Esophagus (tissue), 2 donors: ENCODE results near the gene EHBP1. TPM values are rescaled to one million over a fixed set of nuclear protein-coding genes. Genes with fewer than 3 reads are reported as not detected.

Experiments
- H3K27ac ChIP-seq, 2 donors: one replicate each; pipeline ENCODE4 v1.5.1; 2013; ENCODE audit warnings: low read depth in 2 of 2, mild to moderate bottlenecking in 2 of 2, inconsistent platforms in 1 of 2, low read length in 1 of 2, moderate library complexity in 1 of 2
- H3K27me3 ChIP-seq, 2 donors: one replicate each; pipeline ENCODE4 v1.6.1; 2013; ENCODE audit warnings: low read length in 2 of 2, control low read depth in 1 of 2, mild to moderate bottlenecking in 1 of 2; ENCODE audit not compliant: insufficient read depth in 2 of 2, control insufficient read depth in 1 of 2
- H3K36me3 ChIP-seq, 2 donors: one replicate each; pipeline ENCODE4 v1.6.1; 2013; ENCODE audit warnings: low read length in 1 of 2; ENCODE audit not compliant: control insufficient read depth in 2 of 2, insufficient read depth in 2 of 2
- H3K4me1 ChIP-seq, 2 donors: one replicate each; pipeline ENCODE4 v1.6.1; 2013; ENCODE audit warnings: low read length in 1 of 2; ENCODE audit not compliant: control insufficient read depth in 2 of 2, insufficient read depth in 2 of 2
- H3K4me3 ChIP-seq, 2 donors: one replicate each; pipeline ENCODE4 v1.5.1; 2013; ENCODE audit warnings: low read length in 2 of 2, mild to moderate bottlenecking in 2 of 2, low read depth in 1 of 2, moderate library complexity in 1 of 2
- H3K9me3 ChIP-seq, 2 donors: one replicate each; pipeline ENCODE4 v1.6.1; 2013; ENCODE audit warnings: mild to moderate bottlenecking in 2 of 2, low read depth in 1 of 2, low read length in 1 of 2, moderate library complexity in 1 of 2; ENCODE audit not compliant: control insufficient read depth in 2 of 2, insufficient read depth in 1 of 2
- WGBS, 2 donors: extraction: QIAGEN DNeasy Blood & Tissue Kit; methylation state at CpG; one replicate each; pipeline ENCODE4 v1.1.7; 2013; 5-methylcytosine and 5-hydroxymethylcytosine counted together
- polyA plus RNA-seq, 2 donors: library from polyadenylated mRNA; stranded (reverse); fragments of 200-250 nt; gene quantifications; one replicate each; pipeline ENCODE4 v1.2.3, GENCODE V29; 2013
- donor health status: healthy with polysubstance abuse.
- donor health status: Bipolar disorder and iron deficiency.

The EHBP1 gene
- polyA plus RNA-seq, 2 donors = 14.1 to 28.9 TPM

DNA sequence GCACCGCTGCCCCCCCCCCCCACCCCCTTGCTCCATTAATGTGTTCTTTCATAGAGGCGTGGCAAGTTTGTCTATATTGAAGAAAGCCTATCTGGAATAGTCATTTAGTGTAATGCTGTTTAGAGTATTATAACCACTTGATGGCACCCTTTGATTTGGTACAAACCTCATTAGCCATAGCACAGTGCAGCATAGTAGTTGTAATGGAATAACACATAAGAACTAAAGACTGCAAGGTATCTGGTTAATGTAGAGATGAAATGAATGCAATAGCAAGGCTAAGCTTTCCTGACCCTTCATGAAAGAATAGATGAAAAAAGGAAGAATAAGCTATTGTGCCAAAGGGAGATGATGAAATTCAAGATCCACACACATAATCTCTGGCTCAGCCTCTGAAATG lies 81.9 kb downstream of the EHBP1 start:
- H3K27me3 ChIP-seq = no peaks in the 10 kb centered on the region
- H3K27ac ChIP-seq = no peak overlapping the region
- H3K36me3 ChIP-seq = no peaks in the 10 kb centered on the region
- WGBS, 2 donors = 12 to 22% methylated on average over 2 of the region's 2 CpGs
- no peak overlapping the region for H3K4me3 ChIP-seq
- H3K9me3 ChIP-seq = no peaks in the 10 kb centered on the region
- H3K4me1 ChIP-seq = no peaks in the 10 kb centered on the region

DNA sequence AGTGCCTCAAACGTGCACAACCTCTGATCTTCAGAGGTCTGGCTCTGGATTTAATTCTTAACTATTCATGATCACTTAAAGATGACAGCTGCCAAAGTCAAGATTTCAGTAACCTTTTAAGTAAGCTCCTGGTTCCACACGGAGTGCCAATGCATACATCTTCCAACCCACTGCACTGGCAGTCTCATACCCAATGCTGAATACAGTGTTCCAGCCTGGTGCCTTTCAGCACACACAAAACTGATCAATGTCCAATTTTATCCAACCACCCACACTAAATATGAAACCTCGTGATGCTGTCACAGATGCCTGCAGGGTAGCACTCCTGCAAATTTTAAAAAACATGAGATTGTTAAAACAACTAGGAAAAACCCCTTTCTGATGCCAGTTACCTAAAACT lies 84.0 kb downstream of the EHBP1 start:
- Histone ChIP-seq H3K27ac (no peak overlapping the region), H3K27me3 (no peaks in the 10 kb centered on the region), H3K4me3 (no peak overlapping the region), H3K4me1 (no peaks in the 10 kb centered on the region), H3K9me3 (no peaks in the 10 kb centered on the region), H3K36me3 (no peaks in the 10 kb centered on the region)
- WGBS, 2 donors = 36 to 39% methylated on average over 3 of the region's 3 CpGs

DNA sequence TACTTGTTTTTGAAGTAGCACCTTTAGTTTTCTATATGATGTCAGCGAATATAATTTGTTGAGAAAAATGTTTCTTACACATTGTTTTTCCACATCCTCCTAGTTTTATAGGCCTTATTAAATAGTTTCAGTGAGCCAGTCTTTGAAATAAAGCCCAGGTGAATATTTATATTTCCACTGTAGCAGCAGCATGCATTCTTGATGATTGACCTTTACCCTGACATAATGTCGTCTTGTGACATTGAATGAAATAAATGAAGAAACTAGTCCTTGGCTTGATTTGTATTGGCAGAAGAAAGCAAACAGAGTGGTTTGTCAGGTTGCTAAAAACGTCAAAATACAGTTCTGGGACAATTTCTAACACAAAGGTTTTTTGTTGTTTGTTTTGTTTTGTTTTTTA lies 84.4 kb downstream of the EHBP1 start:
- Histone ChIP-seq H3K27ac (no peak overlapping the region), H3K27me3 (no peaks in the 10 kb centered on the region), H3K4me3 (no peak overlapping the region), H3K4me1 (no peaks in the 10 kb centered on the region), H3K9me3 (no peaks in the 10 kb centered on the region), H3K36me3 (no peaks in the 10 kb centered on the region)
- WGBS, 2 donors = 45 to 46% methylated on average over 3 of the region's 3 CpGs

DNA sequence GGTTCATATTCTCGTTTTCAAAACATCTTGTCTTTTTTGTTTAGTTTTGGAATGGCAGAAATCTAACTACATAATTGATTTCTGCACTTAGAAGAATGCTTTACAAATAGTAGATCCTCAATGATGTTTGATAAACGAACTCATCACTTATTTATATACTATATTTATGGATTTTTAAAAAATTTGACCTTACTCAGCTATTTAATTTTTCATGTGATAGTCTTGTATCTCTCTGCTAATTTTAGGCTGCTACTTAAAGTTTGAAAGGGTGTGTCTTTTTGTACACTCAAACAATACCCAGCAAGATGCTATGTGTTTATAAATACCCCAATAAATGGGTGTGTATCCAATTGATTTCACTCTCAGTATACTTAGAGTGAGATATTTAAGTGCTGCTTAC lies 86.9 kb downstream of the EHBP1 start:
- no peak overlapping the region for H3K4me3 ChIP-seq
- H3K36me3 ChIP-seq = no peaks in the 10 kb centered on the region
- no peaks in the 10 kb centered on the region for H3K27me3 ChIP-seq
- no peaks in the 10 kb centered on the region for H3K4me1 ChIP-seq
- H3K9me3 ChIP-seq = no peaks in the 10 kb centered on the region
- no peak overlapping the region for H3K27ac ChIP-seq
- 67 to 72% methylated on average over 2 of the region's 2 CpGs for WGBS, 2 donors

DNA sequence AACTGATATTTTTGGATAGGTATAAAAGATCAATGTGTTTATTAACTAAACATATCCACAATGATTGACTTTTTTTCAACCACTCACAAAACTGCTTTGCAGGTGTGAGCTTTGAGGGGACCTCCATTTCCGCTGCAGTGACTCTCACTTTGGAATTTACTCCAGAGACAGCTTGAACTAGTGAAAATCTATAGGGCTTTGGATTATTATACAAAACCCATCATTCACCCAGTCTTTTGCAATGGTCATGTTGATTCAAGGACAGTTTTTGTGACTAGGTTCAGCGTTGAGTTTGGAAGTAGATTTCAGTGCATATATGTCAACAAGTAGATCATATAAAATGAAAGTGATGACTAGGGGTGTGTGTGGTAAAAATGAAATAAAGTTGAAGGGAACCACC lies 87.7 kb downstream of the EHBP1 start:
- H3K4me1 ChIP-seq = no peaks in the 10 kb centered on the region
- no peak overlapping the region for H3K27ac ChIP-seq

DNA sequence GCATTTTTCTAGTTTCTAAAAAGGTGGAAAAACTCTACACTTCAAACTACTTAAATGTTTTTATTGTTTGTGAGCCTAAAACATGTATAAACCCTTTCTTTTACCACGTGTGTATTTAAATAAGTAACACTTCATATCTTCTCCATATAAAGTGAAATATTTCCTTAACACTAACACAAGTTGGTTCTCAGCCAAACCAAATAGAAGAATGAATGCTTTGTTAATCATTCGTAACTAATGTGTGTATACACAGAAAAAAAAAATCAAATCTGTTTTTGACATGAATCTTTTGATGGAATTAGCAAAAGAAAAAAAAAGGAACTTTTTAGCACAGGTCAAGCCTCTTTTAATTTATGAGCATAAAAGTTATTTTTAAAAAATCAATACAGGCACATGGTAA lies 89.3 kb downstream of the EHBP1 start:
- 16% methylated on average over 2 of the region's 2 CpGs for WGBS, 2 donors
- no peaks in the 10 kb centered on the region for H3K4me1 ChIP-seq
- H3K36me3 ChIP-seq = no peaks in the 10 kb centered on the region
- H3K27ac ChIP-seq = no peak overlapping the region
- no peaks in the 10 kb centered on the region for H3K27me3 ChIP-seq
- H3K4me3 ChIP-seq = no peak overlapping the region
- no peaks in the 10 kb centered on the region for H3K9me3 ChIP-seq

More for the DNA sequence above, 87.7 kb downstream of the EHBP1 start:
- Histone ChIP-seq H3K27me3 (no peaks in the 10 kb centered on the region), H3K36me3 (no peaks in the 10 kb centered on the region), H3K4me3 (no peak overlapping the region), H3K9me3 (no peaks in the 10 kb centered on the region)
- WGBS, 2 donors = 92 to 96% methylated on average over 2 of the region's 2 CpGs

DNA sequence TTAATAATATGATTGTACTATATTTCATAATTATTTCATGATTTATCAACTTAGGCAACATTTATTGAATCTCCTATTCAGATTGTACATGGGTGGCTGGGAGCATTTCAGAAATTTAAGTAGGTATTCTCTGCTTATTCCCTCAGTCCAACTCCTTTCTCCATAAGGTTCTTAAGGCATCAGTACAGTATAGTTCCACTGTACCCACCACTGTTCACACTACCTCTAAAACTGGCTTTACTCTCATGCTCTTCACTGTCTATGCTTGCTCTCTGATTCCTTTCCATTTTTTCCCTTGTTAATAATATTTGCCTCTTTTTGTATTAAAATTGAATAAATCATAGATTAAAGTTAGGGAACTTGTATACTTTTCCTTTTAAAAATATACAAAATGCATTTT lies 89.8 kb downstream of the EHBP1 start:
- H3K36me3 ChIP-seq = no peaks in the 10 kb centered on the region
- no peaks in the 10 kb centered on the region for H3K9me3 ChIP-seq

DNA sequence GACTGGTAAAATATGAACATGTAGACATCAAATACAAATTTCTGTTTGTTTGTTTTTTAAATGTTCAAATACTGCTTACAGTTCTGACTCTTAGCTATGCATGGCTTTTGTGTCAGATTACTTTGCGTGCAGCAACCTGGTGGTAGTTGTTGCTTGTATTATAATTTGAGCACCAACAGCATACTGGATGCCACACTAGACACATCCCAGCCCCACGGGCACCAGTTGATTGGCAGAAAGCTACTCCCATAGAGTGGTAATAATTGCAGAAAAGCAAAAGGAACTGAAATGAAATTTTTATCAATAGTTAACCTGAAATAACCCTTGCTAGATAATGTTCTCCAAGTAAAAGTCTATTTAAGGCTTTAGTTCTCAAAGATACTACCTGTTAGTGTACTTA lies 91.6 kb downstream of the EHBP1 start:
- Histone ChIP-seq H3K4me3 (no peak overlapping the region), H3K36me3 (no peaks in the 10 kb centered on the region)

More for the DNA sequence above, 89.8 kb downstream of the EHBP1 start:
- Histone ChIP-seq H3K27ac (no peak overlapping the region), H3K4me3 (no peak overlapping the region), H3K27me3 (no peaks in the 10 kb centered on the region), H3K4me1 (no peaks in the 10 kb centered on the region)

DNA sequence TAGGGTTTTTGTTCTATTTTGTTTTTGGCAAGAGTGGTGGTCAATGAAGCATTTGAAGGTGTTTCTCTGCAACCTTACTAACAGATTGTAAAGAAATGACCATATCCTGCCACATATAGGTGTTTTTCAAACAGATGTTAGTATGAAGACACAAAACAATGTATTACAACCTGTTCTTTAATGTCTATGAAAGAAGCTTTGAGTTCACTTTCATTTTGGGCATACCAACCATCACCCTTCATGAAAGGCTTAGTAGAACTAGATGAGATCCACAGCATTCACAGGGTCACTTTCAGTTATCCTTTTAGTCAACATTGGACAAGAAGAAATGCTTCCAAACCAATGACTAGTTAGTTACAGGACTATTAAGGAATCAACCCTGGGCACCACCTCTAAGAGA lies 95.1 kb downstream of the EHBP1 start:
- no peak overlapping the region for H3K27ac ChIP-seq
- H3K36me3 ChIP-seq = no peaks in the 10 kb centered on the region
- H3K4me3 ChIP-seq = no peak overlapping the region
- no peaks in the 10 kb centered on the region for H3K9me3 ChIP-seq
- H3K4me1 ChIP-seq = no peaks in the 10 kb centered on the region
- H3K27me3 ChIP-seq = no peaks in the 10 kb centered on the region

More for the DNA sequence above, 91.6 kb downstream of the EHBP1 start:
- Histone ChIP-seq H3K9me3 (no peaks in the 10 kb centered on the region), H3K27me3 (no peaks in the 10 kb centered on the region), H3K27ac (no peak overlapping the region), H3K4me1 (no peaks in the 10 kb centered on the region)
- WGBS, 2 donors = 88 to 93% methylated on average over 2 of the region's 2 CpGs

DNA sequence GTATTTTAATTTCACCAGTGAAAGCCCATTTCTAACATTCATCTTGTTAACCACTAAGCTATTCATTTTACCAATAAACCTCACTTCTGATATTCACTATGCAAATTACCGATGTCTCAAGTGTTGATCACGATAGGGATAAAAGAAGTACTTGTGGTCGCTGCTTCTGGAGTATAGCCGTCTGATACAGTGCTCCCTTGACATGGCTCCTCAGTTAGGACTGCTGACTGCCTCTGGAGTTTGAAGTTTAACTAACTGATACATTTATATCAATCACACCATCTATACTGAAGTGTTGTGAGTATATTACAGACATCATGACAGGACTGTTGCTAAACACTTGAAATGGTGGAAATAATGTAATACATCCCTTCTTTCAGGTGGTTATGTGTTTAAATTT lies 95.6 kb downstream of the EHBP1 start:
- Histone ChIP-seq H3K4me3 (no peak overlapping the region), H3K36me3 (no peaks in the 10 kb centered on the region), H3K27ac (no peak overlapping the region), H3K27me3 (no peaks in the 10 kb centered on the region), H3K9me3 (no peaks in the 10 kb centered on the region), H3K4me1 (no peaks in the 10 kb centered on the region)
- 94 to 95% methylated on average over 4 of the region's 4 CpGs for WGBS, 2 donors
